GM18951 (cell line): ENCODE data around the gene RUNX2.
"Not testable (repeated sequence)": the region's sequence is repeated elsewhere in the genome, so short reads cannot be mapped to it uniquely, and the experiment has no call there.

ENCODE experiments used
- POLR2A ChIP-seq: IDR thresholded peaks from 4 replicates; pipeline ENCODE4 v1.6.1; 2011; ENCODE audit warnings: mild to moderate bottlenecking; ENCODE audit not compliant: insufficient read length, insufficient read depth; ENCODE audit errors: extremely low read depth
- in situ Hi-C: fragments of 300-500 bp; cut with MboI; formaldehyde crosslinking; loops from one replicate; pipeline ENCODE4 v1.12.0; 2022; ENCODE audit warnings: low sequenced_read_pairs, mixed read lengths, inconsistent platforms; ENCODE audit not compliant: unreplicated experiment

Gene RUNX2

DNA sequence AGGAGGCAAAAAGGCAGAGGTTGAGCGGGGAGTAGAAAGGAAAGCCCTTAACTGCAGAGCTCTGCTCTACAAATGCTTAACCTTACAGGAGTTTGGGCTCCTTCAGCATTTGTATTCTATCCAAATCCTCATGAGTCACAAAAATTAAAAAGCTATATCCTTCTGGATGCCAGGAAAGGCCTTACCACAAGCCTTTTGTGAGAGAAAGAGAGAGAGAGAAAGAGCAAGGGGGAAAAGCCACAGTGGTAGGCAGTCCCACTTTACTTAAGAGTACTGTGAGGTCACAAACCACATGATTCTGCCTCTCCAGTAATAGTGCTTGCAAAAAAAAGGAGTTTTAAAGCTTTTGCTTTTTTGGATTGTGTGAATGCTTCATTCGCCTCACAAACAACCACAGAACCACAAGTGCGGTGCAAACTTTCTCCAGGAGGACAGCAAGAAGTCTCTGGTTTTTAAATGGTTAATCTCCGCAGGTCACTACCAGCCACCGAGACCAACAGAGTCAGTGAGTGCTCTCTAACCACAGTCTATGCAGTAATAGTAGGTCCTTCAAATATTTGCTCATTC, at the start of gene RUNX2:
RUNX2 (plus strand) TSS at position 375 of the 567 bp plus-strand sequence. CDS start 397 bp downstream, outside the sequence.
- in situ Hi-C loops: no loop called here
- TF ChIP-seq POLR2A: no peak

DNA sequence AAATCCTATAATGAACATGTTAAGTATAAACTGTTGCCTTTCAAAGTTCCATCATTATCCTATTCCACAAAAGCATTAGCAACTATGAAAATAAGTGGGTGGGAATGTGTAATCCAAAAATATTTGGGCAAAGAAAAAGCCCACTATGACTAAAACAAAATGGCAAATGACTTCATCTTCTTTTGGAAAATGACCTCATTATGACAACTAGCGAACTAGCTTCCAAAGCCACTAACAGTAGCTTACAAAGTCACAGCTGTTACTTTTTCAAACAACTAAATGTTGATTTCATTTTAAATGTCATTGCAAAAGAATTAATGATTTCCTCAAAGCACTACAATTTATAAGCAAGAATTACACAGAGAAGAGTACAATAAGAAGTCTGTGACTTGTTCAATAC, 49.8 kb upstream of the RUNX2 start:
- TF ChIP-seq POLR2A: no peak
- in situ Hi-C loops: no loop called here

DNA sequence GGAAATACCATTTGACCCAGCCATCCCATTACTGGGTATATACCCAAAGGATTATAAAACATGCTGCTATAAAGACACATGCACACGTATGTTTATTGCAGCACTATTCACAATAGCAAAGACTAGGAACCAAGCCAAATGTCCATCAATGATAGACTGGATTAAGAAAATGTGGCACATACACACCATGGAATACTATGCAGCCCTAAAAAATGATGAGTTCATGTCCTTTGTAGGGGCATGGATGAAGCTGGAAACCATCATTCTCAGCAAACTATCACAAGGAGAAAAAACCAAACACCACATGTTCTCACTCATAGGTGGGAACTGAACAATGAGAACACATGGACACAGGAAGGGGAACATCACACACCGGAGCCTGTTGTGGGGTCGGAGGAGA, 41.4 kb upstream of the RUNX2 start:
- in situ Hi-C loops: not testable (repeated sequence)

DNA sequence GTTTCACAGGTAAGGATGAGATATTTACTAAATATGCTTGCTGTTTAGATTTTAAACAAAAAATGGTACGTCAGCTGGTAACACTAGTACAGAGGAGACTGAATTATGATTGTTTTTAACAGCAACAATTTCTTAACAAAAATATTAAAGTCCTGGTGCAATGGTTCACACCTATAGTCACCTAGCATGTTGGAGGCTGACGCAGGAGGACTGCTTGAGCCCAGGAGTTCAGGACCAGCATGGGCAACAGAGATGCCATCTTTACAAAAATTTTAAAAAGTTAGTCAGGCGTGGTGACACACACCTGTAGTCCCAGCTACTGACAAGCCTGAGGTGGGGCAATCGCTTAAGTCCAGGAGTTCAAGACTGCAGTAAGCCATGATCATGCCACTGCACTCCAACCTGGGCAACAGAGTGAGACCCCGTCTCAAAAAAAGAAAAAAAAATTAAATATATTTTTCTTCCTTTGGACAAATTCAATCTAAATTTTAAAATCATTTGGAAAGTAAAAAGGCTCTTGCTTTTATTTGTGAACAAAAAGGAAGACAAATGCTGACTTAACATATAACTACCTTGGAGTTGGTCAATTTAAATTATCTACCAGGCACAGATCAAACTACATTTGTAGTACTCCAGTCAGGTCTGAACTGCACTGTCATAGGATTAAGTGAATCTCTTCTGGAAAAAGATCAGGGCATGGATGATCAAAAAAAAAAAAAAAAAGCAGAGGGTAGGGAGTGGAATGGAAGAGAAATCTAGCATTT, 38.2 kb upstream of the RUNX2 start:
- TF ChIP-seq POLR2A: no peak
- in situ Hi-C loops: no loop called here

DNA sequence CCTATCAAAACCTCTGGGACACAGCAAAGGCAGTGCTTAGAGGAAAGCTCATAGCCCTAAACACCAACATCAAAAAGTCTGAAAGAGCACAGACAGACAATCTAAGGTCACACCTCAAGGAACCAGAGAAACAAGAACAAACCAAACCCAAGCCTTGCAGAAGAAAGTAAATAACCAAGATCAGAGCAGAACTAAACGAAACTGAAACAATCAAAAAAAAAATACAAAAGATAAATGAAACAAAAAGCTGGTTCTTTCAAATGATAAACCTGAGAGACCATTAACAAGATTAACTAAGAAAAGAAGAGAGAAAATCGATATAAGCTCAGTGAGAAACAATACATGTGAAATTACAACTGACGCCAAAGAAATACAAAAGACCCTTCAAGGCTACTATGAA, 34.8 kb upstream of the RUNX2 start:
- no peak for TF ChIP-seq POLR2A
- in situ Hi-C loops: no loop called here

DNA sequence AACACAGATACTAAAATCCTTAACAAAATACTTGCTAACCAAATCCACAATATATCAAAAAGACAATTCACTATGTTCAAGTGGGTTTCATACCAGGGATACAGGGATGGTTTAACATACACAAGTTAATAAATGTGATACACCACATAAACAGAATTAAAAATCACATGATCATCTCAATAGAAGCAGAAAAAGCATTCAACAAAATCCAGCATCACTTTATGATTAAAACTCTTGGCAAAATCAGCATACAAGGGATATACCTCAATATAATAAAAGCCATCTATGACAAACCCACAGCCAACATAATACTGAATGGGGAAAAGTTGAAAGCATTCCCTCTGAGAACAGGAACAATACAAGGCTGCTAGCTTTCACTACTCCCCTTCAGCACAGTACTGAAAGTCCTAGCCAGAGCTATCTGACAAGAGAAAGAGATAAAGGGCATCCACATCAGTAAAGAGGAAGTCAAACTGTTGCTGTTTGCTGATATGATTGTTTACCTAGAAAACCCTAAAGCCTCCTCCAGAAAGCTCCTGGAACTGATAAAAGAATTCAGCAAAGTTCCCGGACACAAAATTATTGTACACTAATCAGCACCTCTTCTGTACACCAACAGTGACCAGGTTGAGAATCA, 33.9 kb upstream of the RUNX2 start:
- in situ Hi-C loops: not testable (repeated sequence)

DNA sequence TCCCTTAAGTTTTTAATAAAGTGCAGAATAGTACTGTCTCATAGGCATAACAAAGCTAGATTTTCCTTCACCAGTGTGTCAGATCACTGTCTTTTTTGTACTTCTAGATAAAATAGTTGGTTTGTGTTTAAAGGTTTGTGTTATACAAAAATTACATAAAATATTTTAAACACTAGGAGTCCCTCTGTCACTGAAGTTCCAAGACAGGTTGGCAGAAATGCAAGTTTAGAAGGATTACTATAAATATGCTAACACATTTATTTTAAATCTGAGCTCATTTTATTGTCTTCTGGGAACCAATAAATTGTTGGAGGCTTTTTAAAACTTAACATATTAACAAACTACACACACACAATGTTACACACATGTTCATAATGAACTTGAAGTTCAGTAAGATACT, 30.8 kb upstream of the RUNX2 start:
- in situ Hi-C loops: no loop called here
- no peak for TF ChIP-seq POLR2A

DNA sequence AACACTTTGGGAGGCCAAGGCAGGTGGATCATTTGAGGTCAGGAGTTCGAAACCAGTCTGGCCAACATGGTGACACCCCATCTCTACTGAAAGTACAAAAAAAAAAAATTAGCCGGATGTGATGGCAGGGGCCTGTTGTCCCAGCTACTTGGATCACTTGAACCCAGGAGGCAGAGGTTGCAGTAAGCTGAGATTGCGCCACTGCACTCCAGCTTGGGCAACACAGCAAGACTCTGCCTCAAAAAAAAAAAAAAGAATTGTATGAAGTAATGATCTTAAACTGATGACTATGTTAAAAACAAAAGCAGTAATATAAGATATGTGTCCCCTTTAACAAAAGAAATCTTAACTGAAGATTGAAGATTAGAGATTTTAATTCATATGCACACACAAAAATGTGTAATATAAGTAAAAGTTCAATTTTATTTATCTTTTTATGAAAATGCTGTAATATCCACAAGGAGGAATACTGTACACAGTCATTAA, 29.0 kb upstream of the RUNX2 start:
- in situ Hi-C loops: no loop called here
- no peak for TF ChIP-seq POLR2A

DNA sequence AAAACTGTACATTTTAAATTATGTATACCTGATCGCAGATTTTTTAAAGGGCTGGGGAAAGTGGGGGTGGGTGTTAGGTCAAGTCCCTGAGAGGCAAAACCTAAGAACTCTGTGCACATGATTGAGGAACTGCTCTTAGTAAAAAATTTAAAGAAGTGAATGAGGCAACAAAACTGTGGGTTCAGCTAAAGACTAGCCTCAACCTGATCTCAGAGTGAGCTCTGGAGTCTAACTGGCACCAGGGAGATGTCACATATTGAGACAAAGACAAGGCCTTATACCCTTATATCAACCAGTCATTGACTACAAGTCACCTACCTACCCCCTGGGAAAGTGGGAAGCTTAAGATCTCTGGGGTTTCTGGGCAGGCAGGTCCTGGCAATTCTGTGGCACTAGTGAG, 27.4 kb upstream of the RUNX2 start:
- TF ChIP-seq POLR2A: no peak
- in situ Hi-C loops: no loop called here

DNA sequence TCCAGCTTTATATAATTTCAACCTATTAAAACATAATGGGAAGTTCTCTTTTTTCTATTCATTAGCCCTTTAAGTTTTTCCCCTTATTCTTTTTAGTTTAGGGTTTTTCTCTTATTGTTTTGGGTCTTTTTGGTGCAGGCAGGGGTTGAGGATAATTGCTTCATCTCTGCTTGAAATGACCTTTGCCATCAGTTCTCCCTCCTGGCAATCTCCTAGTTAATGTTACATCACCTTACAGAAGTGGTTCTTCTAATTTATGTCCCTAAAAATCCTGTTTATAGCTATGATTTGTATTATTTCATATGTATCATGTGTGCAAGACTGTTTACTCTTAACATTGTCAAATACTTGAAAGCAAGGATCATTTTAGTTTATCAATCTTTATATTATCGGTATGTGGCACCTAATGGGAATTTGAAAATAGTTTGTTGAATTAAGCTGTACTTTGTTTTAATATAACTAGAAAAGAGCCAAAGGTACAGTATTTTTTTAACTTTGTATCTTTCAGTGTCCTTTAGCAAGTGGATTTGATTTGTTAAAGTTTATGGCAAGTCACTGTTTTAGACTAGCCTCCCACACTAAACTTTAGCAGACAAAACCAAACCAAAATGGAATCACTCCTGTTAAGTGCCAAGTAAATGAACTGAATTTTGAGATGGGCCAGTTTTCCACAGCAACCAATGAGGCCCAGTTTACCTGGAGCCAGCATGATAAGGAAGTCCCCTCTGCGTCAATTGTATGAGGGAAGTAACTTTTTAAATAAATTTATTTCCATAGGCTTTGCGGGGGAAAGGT, 26.6 kb upstream of the RUNX2 start:
- in situ Hi-C loops: no loop called here
- no peak for TF ChIP-seq POLR2A

DNA sequence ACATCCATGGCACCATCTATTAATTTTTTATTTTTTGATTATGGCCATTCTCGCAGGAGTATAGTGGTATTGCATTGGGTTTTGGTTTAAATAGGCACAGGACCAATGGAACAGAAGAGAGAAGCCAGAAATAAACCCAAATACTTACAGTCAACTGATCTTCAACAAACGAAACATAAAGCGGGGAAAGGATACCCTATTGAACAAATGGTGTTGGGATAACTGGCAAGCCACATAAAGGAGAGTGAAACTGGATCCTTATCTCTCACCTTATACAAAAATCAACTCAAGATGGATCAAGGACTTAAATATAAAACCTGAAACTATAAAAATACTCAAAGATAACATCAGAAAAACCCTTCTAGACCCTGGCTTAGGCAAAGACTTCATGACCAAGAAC, 25.3 kb upstream of the RUNX2 start:
- TF ChIP-seq POLR2A: no peak
- in situ Hi-C loops: no loop called here

DNA sequence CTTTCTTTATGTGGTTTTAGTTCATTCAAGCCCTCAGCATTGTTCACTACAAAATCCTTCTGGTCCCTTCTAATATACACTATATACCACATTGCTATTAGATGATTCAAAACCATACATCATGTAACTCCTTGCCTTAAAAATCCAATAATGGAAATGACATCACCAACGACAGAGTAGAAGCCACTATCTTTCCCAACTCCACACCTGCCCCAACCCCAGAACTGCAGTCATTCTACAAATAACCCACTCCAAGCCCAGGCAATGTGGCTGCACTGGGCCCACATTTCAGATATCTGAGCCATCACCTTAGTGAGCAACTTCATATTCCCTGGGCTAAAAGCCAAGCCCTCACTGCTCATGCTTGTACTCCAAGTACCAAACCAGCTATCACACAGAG, 22.6 kb upstream of the RUNX2 start:
- no peak for TF ChIP-seq POLR2A

DNA sequence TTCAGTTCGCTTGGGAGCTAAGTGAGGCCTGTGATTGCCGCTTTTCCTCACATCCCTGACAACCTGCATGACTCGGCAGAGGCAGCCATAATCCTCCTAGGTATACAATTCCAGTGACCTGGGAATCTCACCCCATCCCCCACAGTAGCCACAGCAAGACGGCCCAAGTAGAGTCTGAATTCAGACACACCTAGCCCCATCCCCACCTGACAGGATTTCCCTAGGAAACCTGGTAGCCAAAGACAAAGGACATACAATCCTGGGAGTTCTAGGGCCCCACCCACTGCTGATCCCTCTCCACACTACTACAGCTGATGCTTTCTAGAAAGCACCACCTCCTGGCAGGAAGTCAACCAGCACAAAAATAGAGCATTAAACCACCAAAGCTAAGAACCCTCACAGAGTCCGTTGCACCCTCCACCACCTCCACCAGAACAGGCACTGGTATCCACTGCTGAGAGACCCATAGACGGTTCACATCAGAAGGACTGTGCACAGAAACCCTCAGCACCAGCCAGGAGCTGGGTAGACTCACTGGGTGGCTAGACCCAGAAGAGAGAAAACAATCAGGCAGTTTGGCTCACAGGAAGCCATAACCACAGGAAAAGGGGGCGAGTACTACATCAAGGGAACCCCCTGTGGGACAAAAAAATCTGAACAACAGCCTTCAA, 17.9 kb upstream of the RUNX2 start:
- in situ Hi-C loops: no loop called here
- no peak for TF ChIP-seq POLR2A

More for the DNA sequence above, 22.6 kb upstream of the RUNX2 start:
- in situ Hi-C loops: no loop called here

DNA sequence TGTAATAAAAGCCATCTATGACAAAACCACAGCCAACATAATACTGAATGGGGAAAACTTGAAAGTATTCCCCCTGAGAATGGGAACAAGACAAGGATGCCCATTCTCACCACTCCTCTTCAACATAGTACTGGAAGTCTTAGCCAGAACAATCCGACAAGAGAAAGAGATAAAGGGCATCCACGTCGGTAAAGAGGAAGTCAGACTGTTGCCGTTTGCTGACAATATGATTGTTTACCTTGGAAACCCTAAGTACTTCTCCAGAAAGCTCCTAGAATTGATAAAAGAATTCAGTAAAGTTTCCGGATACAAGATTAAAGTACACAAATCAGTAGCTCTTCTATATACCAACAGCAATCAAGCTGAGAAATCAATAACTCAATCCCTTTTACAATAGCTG, 14.0 kb upstream of the RUNX2 start:
- in situ Hi-C loops: no loop called here

More for the DNA sequence above, 14.0 kb upstream of the RUNX2 start:
- no peak for TF ChIP-seq POLR2A
